Adrenal gland (tissue), 12 donors: Measurements from ENCODE around the gene HOXA9. TPM values are rescaled to one million over a fixed set of nuclear protein-coding genes. Genes with fewer than 3 reads are reported as not detected.
A peak's percentile ranks its signal among the peaks of the same experiment; 100 is the strongest.

Experiments
- DNase-seq, 7 donors: peaks; one replicate each; pipeline ENCODE4 v3.0.0-alpha.2; 2019 to 2020
- H3K27ac ChIP-seq, 5 donors: fragments of 200-600 bp; sonication (generic) in 4 of 5; 1 replicate in 3 of 5; 2 replicates in 2 of 5; pipeline versions ENCODE4 v1.5.1 to v1.8.0; 2016 to 2020; ENCODE audit warnings: mild to moderate bottlenecking in 1 of 5
- H3K27me3 ChIP-seq: fragments of 200-600 bp; 2 replicates; pipeline ENCODE4 v1.8.0; 2021
- H3K36me3 ChIP-seq, 2 donors: fragments of 200-600 bp; replicated peaks in 1 of 2; 1 replicate in 1 of 2; 2 replicates in 1 of 2; pipeline versions ENCODE4 v1.5.1 to v1.8.0; 2018 to 2022
- H3K4me1 ChIP-seq, 2 donors: fragments of 200-600 bp; replicated peaks in 1 of 2; 1 replicate in 1 of 2; 2 replicates in 1 of 2; pipeline versions ENCODE4 v1.5.1 to v1.8.0; 2018 to 2021
- H3K4me3 ChIP-seq, 4 donors: fragments of 200-600 bp; sonication (generic) in 3 of 4; one replicate each; pipeline ENCODE4 v1.5.1; 2016 to 2018
- H3K9me3 ChIP-seq, 3 donors: fragments of 200-600 bp; sonication (generic) in 1 of 3; replicated peaks in 1 of 3; 1 replicate in 2 of 3; 2 replicates in 1 of 3; pipeline versions ENCODE4 v1.5.1 to v1.8.0; 2016 to 2021
- POLR2A ChIP-seq, 2 donors: fragments of 450-650 bp; IDR thresholded peaks; one replicate each; pipeline ENCODE4 v1.6.1; 2017; ENCODE audit warnings: antibody characterized with exemption in 2 of 2, mild to moderate bottlenecking in 2 of 2, moderate library complexity in 1 of 2
- WGBS, 4 donors: extraction: QIAGEN DNeasy Blood & Tissue Kit in 2 of 4; methylation state at CpG; one replicate each; pipeline versions ENCODE4 v1.1.5 to v1.1.7; 2013 to 2017; 5-methylcytosine and 5-hydroxymethylcytosine counted together
- intact Hi-C, 2 donors: fragments of 100-400 bp; cut with DNase I; formaldehyde crosslinking; loops; one replicate each; pipeline versions ENCODE4 v1.14.1 to v1.15.0; 2022 to 2023
- polyA plus RNA-seq, 3 donors: library from polyadenylated mRNA; stranded (reverse); fragments of 200-250 nt in 2 of 3; fragments of 350-450 nt in 1 of 3; fragmentation: Illumina TruSeq in 1 of 3; extraction: RNeasy Lipid Tissue Mini Kit (QIAGEN cat#74804) in 1 of 3; gene quantifications; one replicate each; pipeline ENCODE4 v1.2.3, GENCODE V29; 2013 to 2014
- total RNA-seq, 9 donors: library from RNA; depleted of rRNA in 4 of 9; stranded (reverse); fragments of >200 nt in 4 of 9; fragments of 120-200 nt in 1 of 9; fragmentation: NEBNext Ultra II Directional in 1 of 9; extraction: Animal tissue kit (Norgen Biotek cat#: 25700) in 1 of 9; gene quantifications; one replicate each; pipeline versions ENCODE4 v1.1.0 to v1.2.4, GENCODE V29; 2013 to 2023
- TF ChIP-seq, protein P1 (sequence below), 6 experiments: fragments of 450-650 bp in 4 of 6; fragments of 200-600 bp in 2 of 6; sonication (generic) in 1 of 6; IDR thresholded peaks; 1 replicate in 5 of 6; 2 replicates in 1 of 6; pipeline versions ENCODE4 v1.5.1 to v1.8.0; 2016 to 2021; ENCODE audit warnings: antibody characterized with exemption in 6 of 6, mild to moderate bottlenecking in 2 of 6, moderate library complexity in 1 of 6
- donor health status: healthy with polysubstance abuse.
- donor health status: Bipolar disorder and iron deficiency.
- donor health status: DM: yes; HTN: yes; CAD: no.
- donor health status: DM: no; HTN: no; CAD: no.
- donor health status: DM: no; HTN: no; CAD: no.
- donor health status: DM: yes; HTN: yes; CAD: no.

HOXA9 gene
- total and polyA plus RNA-seq, 12 donors = 2.6 to 26.7 (median 11.7) TPM

DNA sequence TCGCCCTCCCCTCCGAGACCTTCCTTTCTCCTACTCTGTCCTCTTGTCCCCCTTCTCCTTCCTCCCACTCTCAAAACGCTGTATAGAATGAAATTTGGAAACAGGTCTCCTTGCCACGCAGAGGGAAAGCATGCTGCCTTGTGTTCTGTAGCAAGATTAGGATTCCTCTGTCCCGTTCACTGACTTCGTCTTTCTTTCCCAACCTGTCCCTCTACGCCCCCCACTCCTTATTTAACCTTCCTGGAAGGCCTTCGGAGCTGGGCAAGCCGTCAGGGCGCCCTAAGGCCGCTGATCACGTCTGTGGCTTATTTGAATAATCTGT lies 1.3 kb downstream of the HOXA9 start:
- Histone ChIP-seq H3K4me1 (peaks cover 4 to 24% of the 10 kb centered on the region in 2 donors), H3K9me3 (no peaks in the 10 kb centered on the region), H3K4me3 (peak overlapping the region in 2 of 4 donors; percentile 7 to 60), H3K36me3 (no peaks in the 10 kb centered on the region), H3K27ac (peak overlapping the region in 2 of 5 donors; percentile 74), H3K27me3 (peaks cover 38% of the 10 kb centered on the region)
- DNase-seq = no peak
- WGBS, 4 donors = 52 to 61% (median 58%) methylated on average over 12 of the region's 12 CpGs
- intact Hi-C loops = loop anchor here (5.0 to 10.0 kb wide), 4 partner anchors 789 to 1279 kb away; no protein-coding TSS in a partner anchor
- TF ChIP-seq POLR2A (IDR thresholded peaks at IDR 0.05) = no peak
- TF ChIP-seq, protein P1, sequence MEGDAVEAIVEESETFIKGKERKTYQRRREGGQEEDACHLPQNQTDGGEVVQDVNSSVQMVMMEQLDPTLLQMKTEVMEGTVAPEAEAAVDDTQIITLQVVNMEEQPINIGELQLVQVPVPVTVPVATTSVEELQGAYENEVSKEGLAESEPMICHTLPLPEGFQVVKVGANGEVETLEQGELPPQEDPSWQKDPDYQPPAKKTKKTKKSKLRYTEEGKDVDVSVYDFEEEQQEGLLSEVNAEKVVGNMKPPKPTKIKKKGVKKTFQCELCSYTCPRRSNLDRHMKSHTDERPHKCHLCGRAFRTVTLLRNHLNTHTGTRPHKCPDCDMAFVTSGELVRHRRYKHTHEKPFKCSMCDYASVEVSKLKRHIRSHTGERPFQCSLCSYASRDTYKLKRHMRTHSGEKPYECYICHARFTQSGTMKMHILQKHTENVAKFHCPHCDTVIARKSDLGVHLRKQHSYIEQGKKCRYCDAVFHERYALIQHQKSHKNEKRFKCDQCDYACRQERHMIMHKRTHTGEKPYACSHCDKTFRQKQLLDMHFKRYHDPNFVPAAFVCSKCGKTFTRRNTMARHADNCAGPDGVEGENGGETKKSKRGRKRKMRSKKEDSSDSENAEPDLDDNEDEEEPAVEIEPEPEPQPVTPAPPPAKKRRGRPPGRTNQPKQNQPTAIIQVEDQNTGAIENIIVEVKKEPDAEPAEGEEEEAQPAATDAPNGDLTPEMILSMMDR (IDR thresholded peaks at IDR 0.05) = no peak

DNA sequence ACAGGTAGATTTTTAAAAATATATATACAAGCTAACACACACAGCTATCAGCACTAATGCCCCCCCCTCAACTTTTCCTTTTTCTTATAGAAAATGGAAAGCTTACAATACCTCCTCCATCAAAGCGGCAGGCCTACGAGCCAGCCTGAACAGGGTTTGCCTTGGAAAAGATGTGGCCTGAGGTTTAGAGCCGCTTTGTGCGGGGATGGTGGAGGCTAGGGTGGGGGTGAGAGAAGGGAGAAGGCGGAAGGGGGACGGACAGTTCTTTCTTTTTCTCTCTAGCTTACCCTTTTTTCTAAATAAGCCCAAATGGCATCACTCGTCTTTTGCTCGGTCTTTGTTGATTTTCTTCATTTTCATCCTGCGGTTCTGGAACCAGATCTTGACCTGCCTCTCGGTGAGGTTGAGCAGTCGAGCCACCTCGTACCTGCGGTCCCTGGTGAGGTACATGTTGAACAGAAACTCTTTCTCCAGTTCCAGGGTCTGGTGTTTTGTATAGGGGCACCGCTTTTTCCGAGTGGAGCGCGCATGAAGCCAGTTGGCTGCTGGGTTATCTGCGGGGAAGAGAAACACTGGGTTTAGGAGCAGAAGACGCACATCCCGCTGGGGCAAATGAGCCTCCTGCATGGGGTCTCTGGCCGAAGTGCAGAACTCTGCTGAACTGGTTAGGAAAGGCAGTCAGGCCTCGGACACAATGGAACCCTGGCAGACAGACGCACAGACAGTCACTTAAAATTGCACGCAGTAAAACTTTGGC lies 1.9 kb downstream of the HOXA9 start:
- H3K4me1 ChIP-seq = peaks cover 4 to 24% of the 10 kb centered on the region in 2 donors
- TF ChIP-seq POLR2A (IDR thresholded peaks at IDR 0.05) = no peak
- TF ChIP-seq, protein P1 (IDR thresholded peaks at IDR 0.05) = no peak
- peak overlapping the region in 1 of 4 donors; percentile 60 for H3K4me3 ChIP-seq
- H3K27ac ChIP-seq = peak overlapping the region in 1 of 5 donors; percentile 74
- peaks cover 35% of the 10 kb centered on the region for H3K27me3 ChIP-seq
- WGBS, 4 donors = 72 to 84% (median 79%) methylated on average over 22 to 24 of the region's 24 CpGs
- intact Hi-C loops = loop anchor here (5.0 to 10.0 kb wide), 4 partner anchors 789 to 1279 kb away; no protein-coding TSS in a partner anchor
- peak in 1 of 7 donors; percentile 14 for DNase-seq
- H3K36me3 ChIP-seq = no peaks in the 10 kb centered on the region
- no peaks in the 10 kb centered on the region for H3K9me3 ChIP-seq

DNA sequence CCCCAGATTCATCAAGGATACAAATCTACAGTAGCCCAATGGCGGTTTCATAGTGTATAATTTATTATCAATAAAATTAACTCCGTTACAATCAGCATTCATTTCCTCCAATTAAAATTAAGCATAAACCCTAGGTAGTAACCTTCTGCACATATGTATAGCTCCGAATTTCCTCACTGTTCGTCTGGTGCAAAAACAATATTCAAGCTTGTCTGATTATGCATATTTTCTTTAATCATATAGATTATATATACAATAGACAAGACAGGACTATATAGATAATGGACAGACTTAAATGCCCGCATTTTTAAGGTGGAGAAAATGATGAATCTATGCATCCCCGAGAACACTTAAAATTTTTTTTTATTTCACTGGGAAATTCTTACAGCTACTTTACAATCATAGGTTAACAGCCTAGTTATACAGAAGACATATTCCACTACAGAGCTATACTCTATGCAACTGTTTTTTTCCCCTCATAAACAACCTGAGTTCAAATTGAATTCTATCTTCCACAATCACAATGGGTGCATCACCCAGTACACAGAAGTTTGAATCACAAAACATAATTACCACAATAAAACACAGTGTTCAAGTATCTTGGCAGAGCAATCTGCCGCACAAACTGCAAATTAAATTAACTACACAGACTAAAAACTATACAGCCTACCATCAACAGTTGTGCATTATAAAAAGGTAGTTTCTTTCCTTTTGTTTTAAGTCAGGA lies 2.6 kb downstream of the HOXA9 start:
- Histone ChIP-seq H3K27me3 (peaks cover 27% of the 10 kb centered on the region), H3K36me3 (no peaks in the 10 kb centered on the region), H3K4me3 (peak overlapping the region in 1 of 4 donors; percentile 14), H3K9me3 (no peaks in the 10 kb centered on the region), H3K4me1 (peaks cover 4 to 24% of the 10 kb centered on the region in 2 donors), H3K27ac (no peak overlapping the region)
- WGBS, 4 donors = 78 to 87% (median 86%) methylated on average over 7 of the region's 7 CpGs
- TF ChIP-seq POLR2A (IDR thresholded peaks at IDR 0.05) = no peak
- TF ChIP-seq, protein P1 (IDR thresholded peaks at IDR 0.05) = no peak
- intact Hi-C loops = loop anchor here (5.0 to 10.0 kb wide), 4 partner anchors 788 to 1278 kb away; no protein-coding TSS in a partner anchor
- DNase-seq = no peak
